Activated naive CD8-positive, alpha-beta T cell treated with anti-CD3 and anti-CD28 coated beads for 36 hours (primary cell): Measurements from ENCODE around the gene VTI1A. TPM values are rescaled to one million over a fixed set of nuclear protein-coding genes. Genes with fewer than 3 reads are reported as not detected.
"Not testable (repeated sequence)": the region's sequence is repeated elsewhere in the genome, so short reads cannot be mapped to it uniquely, and the experiment has no call there.

ENCODE experiments used
- DNase-seq: peaks from one replicate; pipeline ENCODE4 v3.0.0; 2021
- H3K27ac Mint-ChIP-seq: one replicate; pipeline ENCODE4 v1.8.0; 2022; ENCODE audit warnings: mild to moderate bottlenecking, moderate library complexity, mixed read lengths
- H3K27me3 Mint-ChIP-seq: one replicate; pipeline ENCODE4 v1.8.0; 2022; ENCODE audit warnings: mild to moderate bottlenecking, mixed read lengths
- H3K36me3 Mint-ChIP-seq: one replicate; pipeline ENCODE4 v1.8.0; 2021; ENCODE audit warnings: mild to moderate bottlenecking, mixed read lengths
- H3K4me1 Mint-ChIP-seq: one replicate; pipeline ENCODE4 v1.8.0; 2021; ENCODE audit warnings: mixed read lengths
- H3K4me3 Mint-ChIP-seq: one replicate; pipeline ENCODE4 v1.8.0; 2022; ENCODE audit warnings: mild to moderate bottlenecking, moderate library complexity, mixed read lengths
- H3K9me3 Mint-ChIP-seq: one replicate; pipeline ENCODE4 v1.8.0; 2022; ENCODE audit warnings: mixed read lengths
- total RNA-seq, 2 experiments: library from RNA; stranded (reverse); gene quantifications; one replicate each; pipeline ENCODE4 v1.2.3, GENCODE V29; 2021

The VTI1A gene
- total RNA-seq, 2 experiments from 2014 or later, result 31.5 to 33.7 TPM

DNA sequence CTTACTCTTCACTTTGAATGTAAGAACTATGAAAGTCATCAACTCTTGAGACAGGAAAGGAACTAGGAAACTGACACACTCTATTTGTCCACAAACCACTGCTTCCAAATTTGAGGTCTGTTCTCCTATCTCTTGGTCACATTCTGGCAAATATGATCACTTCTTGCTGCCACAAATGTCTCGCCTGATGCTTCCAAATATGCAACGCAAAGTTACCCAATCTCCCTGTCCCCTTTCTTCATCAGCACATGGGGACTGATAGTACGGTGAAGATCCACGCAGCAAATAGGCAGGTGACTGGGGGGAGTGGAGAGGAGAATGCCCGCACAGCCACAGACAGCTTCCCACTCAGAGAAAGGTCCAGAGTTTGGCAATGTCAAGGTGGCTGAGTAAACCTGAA, 410.5 kb downstream of the VTI1A start:
- no peaks in the 10 kb centered on the region for H3K4me1 Mint-ChIP-seq
- no peak overlapping the region for H3K27ac Mint-ChIP-seq
- H3K36me3 Mint-ChIP-seq, result peaks cover 5% of the 10 kb centered on the region
- H3K27me3 Mint-ChIP-seq, result no peaks in the 10 kb centered on the region
- H3K9me3 Mint-ChIP-seq, result no peaks in the 10 kb centered on the region
- no peak for DNase-seq
- no peak overlapping the region for H3K4me3 Mint-ChIP-seq

DNA sequence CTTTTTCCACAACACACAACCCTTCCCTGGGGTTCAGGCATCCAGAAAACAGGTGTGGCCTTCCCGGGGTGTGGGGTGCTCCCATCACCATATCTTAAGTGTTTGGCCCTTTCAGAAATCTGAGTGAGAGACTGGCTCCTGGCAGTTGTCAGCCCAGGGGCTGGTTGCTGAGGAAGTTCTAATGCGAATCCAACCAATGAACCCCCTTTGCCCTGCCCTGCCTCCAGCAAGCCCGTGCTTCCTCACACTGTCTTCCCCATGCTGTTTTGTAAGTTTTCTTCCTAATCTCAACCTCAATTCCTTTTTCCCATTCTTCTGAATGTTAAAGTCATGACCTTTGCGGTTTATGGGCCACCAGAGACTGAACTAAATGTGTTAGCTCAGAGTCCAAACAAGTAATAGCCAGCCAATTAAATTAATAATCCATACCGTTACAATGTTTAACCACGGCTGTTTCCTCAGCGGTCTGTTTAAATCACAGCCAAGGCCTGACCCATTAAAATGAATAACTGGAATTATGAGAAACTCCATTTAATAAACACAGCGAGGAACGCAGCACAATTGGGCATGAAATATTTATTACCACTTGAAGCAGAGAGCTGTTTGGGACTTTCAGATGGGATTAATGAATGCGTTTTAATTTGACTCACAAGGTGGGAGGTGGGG, 412.1 kb downstream of the VTI1A start:
- Mint-ChIP-seq H3K4me1 (no peaks in the 10 kb centered on the region), H3K9me3 (peaks cover 3% of the 10 kb centered on the region), H3K27me3 (no peaks in the 10 kb centered on the region), H3K36me3 (peaks cover 5% of the 10 kb centered on the region), H3K4me3 (no peak overlapping the region), H3K27ac (no peak overlapping the region)
- DNase-seq, result no peak

DNA sequence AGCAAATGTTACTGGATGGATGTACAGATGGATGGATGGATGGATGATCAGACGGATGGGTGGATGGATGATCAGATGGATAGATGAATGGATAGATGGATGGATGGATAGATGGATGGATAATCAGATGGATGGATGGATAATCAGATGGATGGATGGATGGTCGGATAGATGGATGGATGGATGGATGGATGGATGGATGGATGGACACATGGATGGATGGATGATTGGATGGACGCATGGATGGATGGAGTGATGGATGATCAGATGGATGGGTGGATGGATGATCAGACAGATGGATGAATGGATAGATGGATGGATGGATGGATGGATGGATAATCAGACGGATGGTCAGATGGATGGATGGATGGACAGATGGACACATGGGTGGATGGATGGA, 412.8 kb downstream of the VTI1A start:
- Mint-ChIP-seq H3K9me3 (peaks cover 5% of the 10 kb centered on the region), H3K27ac (no peak overlapping the region), H3K36me3 (peaks cover 3% of the 10 kb centered on the region), H3K27me3 (no peaks in the 10 kb centered on the region), H3K4me3 (no peak overlapping the region), H3K4me1 (no peaks in the 10 kb centered on the region)
- no peak for DNase-seq

DNA sequence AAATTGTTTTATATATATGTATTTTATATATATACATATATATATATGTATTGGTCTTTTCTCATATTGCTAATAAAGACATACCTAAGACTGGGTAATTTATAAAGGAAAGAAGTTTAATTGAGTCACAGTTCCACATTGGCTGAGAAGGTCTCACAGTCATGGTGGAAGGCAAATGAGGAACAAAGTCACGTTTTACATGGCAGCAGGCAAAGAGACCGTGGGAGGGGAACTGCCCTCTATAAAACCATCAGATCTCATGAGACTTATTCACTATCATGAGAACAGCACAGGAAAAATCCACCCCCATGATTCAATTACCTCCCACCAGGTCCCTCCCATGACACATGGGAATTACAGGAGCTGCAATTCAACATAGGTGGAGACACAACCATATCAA, 416.4 kb downstream of the VTI1A start:
- H3K27ac Mint-ChIP-seq, H3K4me3 Mint-ChIP-seq, H3K36me3 Mint-ChIP-seq, H3K27me3 Mint-ChIP-seq, H3K4me1 Mint-ChIP-seq, H3K9me3 Mint-ChIP-seq, DNase-seq: not testable (repeated sequence)

Other genes starting within 250 kb of the VTI1A start
- not detected for gene TECTB, start 163.8 kb upstream of the VTI1A start, total RNA-seq
- gene ACSL5, start 73.1 kb upstream of the VTI1A start, total RNA-seq, result 10 to 100 TPM; 50.3 to 54.3 TPM
- gene ZDHHC6, start 301 bp upstream of the VTI1A start, total RNA-seq, result 10 to 100 TPM; 46.0 to 50.3 TPM